Measurements from ENCODE around the gene MEGF11.
A peak's percentile ranks its signal among the peaks of the same experiment; 100 is the strongest.

Gene MEGF11

DNA sequence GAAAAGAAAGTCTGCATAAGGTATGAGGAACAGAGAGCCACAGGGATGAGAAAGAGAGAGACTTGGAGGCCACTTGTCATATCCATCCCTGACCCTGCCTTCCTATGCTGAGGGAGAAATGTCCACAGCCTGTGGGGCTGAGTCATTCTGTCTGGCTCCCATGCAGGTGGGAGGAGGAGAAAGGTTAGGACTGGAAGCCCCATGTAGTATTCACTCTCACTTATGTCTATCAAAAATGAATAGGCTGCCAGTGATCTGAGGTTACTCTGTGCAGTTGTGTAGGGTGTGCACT, 313.0 kb downstream of the MEGF11 start:
- Mint-ChIP-seq H3K4me3 (no peak overlapping the region), H3K4me1 (no peaks in the 10 kb centered on the region), H3K27ac (no peak overlapping the region), H3K9me3 (no peaks in the 10 kb centered on the region), H3K27me3 (ENCODE audit: low read depth, poor library complexity) (peaks cover 22% of the 10 kb centered on the region), H3K36me3 (ENCODE audit: low read depth) (no peaks in the 10 kb centered on the region)
- TF ChIP-seq, protein P1, sequence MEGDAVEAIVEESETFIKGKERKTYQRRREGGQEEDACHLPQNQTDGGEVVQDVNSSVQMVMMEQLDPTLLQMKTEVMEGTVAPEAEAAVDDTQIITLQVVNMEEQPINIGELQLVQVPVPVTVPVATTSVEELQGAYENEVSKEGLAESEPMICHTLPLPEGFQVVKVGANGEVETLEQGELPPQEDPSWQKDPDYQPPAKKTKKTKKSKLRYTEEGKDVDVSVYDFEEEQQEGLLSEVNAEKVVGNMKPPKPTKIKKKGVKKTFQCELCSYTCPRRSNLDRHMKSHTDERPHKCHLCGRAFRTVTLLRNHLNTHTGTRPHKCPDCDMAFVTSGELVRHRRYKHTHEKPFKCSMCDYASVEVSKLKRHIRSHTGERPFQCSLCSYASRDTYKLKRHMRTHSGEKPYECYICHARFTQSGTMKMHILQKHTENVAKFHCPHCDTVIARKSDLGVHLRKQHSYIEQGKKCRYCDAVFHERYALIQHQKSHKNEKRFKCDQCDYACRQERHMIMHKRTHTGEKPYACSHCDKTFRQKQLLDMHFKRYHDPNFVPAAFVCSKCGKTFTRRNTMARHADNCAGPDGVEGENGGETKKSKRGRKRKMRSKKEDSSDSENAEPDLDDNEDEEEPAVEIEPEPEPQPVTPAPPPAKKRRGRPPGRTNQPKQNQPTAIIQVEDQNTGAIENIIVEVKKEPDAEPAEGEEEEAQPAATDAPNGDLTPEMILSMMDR (IDR thresholded peaks at IDR 0.05): no peak
- DNase-seq: no peak

GRCh38 chr15:65939901-65940617, 313.5 kb downstream of the MEGF11 start:
- no peaks in the 10 kb centered on the region for H3K9me3 Mint-ChIP-seq
- no peak overlapping the region for H3K27ac Mint-ChIP-seq
- H3K4me1 Mint-ChIP-seq: no peaks in the 10 kb centered on the region
- no peak for DNase-seq
- H3K4me3 Mint-ChIP-seq: no peak overlapping the region
- TF ChIP-seq, protein P1 (IDR thresholded peaks at IDR 0.05): no peak
- H3K27me3 Mint-ChIP-seq (ENCODE audit: low read depth, poor library complexity): peaks cover 22% of the 10 kb centered on the region
- H3K36me3 Mint-ChIP-seq (ENCODE audit: low read depth): no peaks in the 10 kb centered on the region

DNA sequence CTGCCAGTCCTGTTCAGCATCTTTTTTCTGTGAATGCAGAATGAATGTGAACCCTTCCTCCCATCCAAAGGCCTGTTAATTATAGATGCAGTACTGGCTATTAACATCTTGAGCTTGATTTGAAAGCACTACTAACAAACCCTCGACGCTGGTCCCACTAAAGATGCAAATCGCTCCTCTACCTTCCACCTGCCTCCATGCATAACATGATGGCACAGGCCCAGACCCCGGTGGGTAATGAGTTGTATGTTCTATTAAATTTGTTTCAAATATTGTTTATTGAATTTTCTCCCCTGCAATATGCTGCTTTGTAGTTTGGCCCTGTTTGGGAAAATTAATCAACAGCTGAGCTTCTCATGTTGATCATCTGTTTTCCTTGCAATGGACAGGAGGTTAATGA, 314.9 kb downstream of the MEGF11 start:
- TF ChIP-seq, protein P1 (IDR thresholded peaks at IDR 0.05): no peak

DNA sequence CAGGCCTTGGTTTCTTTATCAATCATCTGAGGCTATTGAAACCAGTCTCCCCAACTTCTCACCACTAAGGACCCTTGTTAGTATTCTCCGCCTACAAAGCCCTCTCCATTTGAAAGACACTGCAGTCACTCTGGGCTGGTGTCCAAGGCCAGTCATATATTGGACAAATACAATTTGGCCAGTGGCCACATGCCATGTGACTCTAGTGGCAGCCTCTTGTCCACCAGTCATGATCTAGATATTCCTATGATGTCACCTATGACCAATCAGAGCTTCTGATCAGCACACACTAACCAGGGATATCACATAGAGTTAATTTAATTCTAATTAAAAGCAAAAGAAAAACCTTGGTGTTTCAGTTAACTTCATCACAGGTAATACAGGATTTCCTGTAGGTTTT, 316.1 kb downstream of the MEGF11 start:
- no peak for DNase-seq
- Mint-ChIP-seq H3K27ac (no peak overlapping the region), H3K36me3 (ENCODE audit: low read depth) (no peaks in the 10 kb centered on the region), H3K9me3 (no peaks in the 10 kb centered on the region), H3K4me3 (no peak overlapping the region), H3K27me3 (ENCODE audit: low read depth, poor library complexity) (peaks cover 24% of the 10 kb centered on the region), H3K4me1 (no peaks in the 10 kb centered on the region)
- TF ChIP-seq, protein P1 (IDR thresholded peaks at IDR 0.05): no peak

More for the DNA sequence above, 314.9 kb downstream of the MEGF11 start:
- Mint-ChIP-seq H3K9me3 (no peaks in the 10 kb centered on the region), H3K4me1 (no peaks in the 10 kb centered on the region), H3K4me3 (no peak overlapping the region), H3K27ac (no peak overlapping the region), H3K36me3 (ENCODE audit: low read depth) (no peaks in the 10 kb centered on the region), H3K27me3 (ENCODE audit: low read depth, poor library complexity) (peaks cover 22% of the 10 kb centered on the region)
- DNase-seq: no peak

DNA sequence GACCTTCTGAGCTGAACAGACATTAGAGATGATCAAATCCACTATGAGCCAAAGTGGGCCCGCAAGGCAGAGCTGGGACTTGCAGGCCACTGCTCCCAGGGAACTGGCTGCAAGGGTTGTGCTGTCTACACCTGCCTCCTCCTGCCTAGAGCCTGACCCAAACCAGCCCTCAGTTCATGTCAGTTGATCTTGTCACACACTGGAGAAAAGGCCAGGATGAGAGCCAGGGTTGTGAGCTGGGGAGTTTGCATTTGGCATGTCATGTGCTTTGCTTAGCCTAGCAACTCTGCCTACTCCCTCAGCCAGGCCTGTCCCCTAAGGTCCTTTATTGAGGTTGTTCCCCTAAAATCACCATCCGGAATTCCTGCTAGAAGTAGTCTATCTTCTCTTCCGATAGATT, 316.5 kb downstream of the MEGF11 start:
- TF ChIP-seq, protein P1 (IDR thresholded peaks at IDR 0.05): no peak
- DNase-seq: no peak
- Mint-ChIP-seq H3K4me3 (no peak overlapping the region), H3K27me3 (ENCODE audit: low read depth, poor library complexity) (peaks cover 27% of the 10 kb centered on the region), H3K36me3 (ENCODE audit: low read depth) (no peaks in the 10 kb centered on the region), H3K27ac (no peak overlapping the region), H3K9me3 (no peaks in the 10 kb centered on the region), H3K4me1 (no peaks in the 10 kb centered on the region)

GRCh38 chr15:65936282-65936681, 317.3 kb downstream of the MEGF11 start:
- no peaks in the 10 kb centered on the region for H3K4me1 Mint-ChIP-seq
- no peaks in the 10 kb centered on the region for H3K9me3 Mint-ChIP-seq
- peaks cover 23% of the 10 kb centered on the region for H3K27me3 Mint-ChIP-seq (ENCODE audit: low read depth, poor library complexity)
- H3K36me3 Mint-ChIP-seq (ENCODE audit: low read depth): no peaks in the 10 kb centered on the region
- TF ChIP-seq, protein P1 (IDR thresholded peaks at IDR 0.05): no peak
- no peak for DNase-seq
- no peak overlapping the region for H3K4me3 Mint-ChIP-seq
- H3K27ac Mint-ChIP-seq: peak overlapping the region; percentile 86

Measured in nephron progenitor cell (in vitro differentiated cells).